B cell (primary cell): ENCODE data around the gene MYH15. TPM values are rescaled to one million over a fixed set of nuclear protein-coding genes. Genes with fewer than 3 reads are reported as not detected.
A peak's percentile ranks its signal among the peaks of the same experiment; 100 is the strongest.

Source experiments
- ATAC-seq: fragments of 200-7000 bp; cut with Tn5 transposase; one replicate; pipeline ENCODE4 v1.10.0; 2021; ENCODE audit warnings: low read depth, mild to moderate bottlenecking, moderate number of reproducible peaks, moderate library complexity
- CTCF ChIA-PET: fragments of 350-600 bp; sonication (Branson Sonifier 250); formaldehyde crosslinking; loops from one replicate; lab custom pipeline; 2021; ENCODE audit warnings: antibody characterized with exemption, inconsistent platforms; lab: Charles Lee
- POLR2A ChIA-PET: fragments of 350-600 bp; sonication (Branson Sonifier 250); formaldehyde crosslinking; loops from one replicate; lab custom pipeline; 2021; ENCODE audit warnings: antibody characterized with exemption; lab: Charles Lee
- DNase-seq: peaks from one replicate; pipeline ENCODE4 v3.0.0; 2013
- H2AFZ ChIP-seq: 2 replicates; pipeline ENCODE4 v1.6.1; 2012; ENCODE audit warnings: mild to moderate bottlenecking, low read depth, low read length; ENCODE audit not compliant: insufficient read depth, poor library complexity, severe bottlenecking
- H3K27ac ChIP-seq, 2 donors: 1 replicate in 1 of 2; 2 replicates in 1 of 2; pipeline ENCODE4 v1.5.1; 2012 to 2013; ENCODE audit warnings: low read length in 2 of 2, mild to moderate bottlenecking in 2 of 2, moderate library complexity in 1 of 2
- H3K27me3 ChIP-seq, 4 experiments: fragments of 200-600 bp in 1 of 4; sonication (generic) in 1 of 4; replicated peaks in 1 of 4; 1 replicate in 2 of 4; 2 replicates in 2 of 4; pipeline versions ENCODE4 v1.6.1 to v1.7.0; 2013 to 2016; ENCODE audit warnings: low read length in 3 of 4, mild to moderate bottlenecking in 2 of 4, mixed read lengths in 1 of 4, moderate library complexity in 1 of 4; ENCODE audit not compliant: insufficient read depth in 4 of 4, control insufficient read depth in 3 of 4; ENCODE audit errors: control extremely low read depth in 1 of 4
- H3K36me3 ChIP-seq, 2 experiments: replicated peaks in 1 of 2; 1 replicate in 1 of 2; 2 replicates in 1 of 2; pipeline versions ENCODE4 v1.6.1 to v1.7.1; 2013; ENCODE audit warnings: low read length in 1 of 2; ENCODE audit not compliant: insufficient read depth in 2 of 2, control insufficient read depth in 1 of 2; ENCODE audit errors: control extremely low read depth in 1 of 2, extremely low read depth in 1 of 2
- H3K4me1 ChIP-seq, 2 donors: fragments of 200-600 bp in 1 of 2; sonication (generic) in 1 of 2; 1 replicate in 1 of 2; 2 replicates in 1 of 2; pipeline versions ENCODE4 v1.5.1 to v1.6.1; 2013 to 2017; ENCODE audit warnings: low read length in 2 of 2; ENCODE audit not compliant: control insufficient read depth in 2 of 2, insufficient read depth in 2 of 2
- H3K4me2 ChIP-seq: replicated peaks from 2 replicates; pipeline ENCODE3; 2012; ENCODE audit warnings: mild to moderate bottlenecking, low read depth, low read length; ENCODE audit not compliant: poor library complexity, severe bottlenecking
- H3K4me3 ChIP-seq, 5 experiments: fragments of 200-600 bp in 1 of 5; sonication (generic) in 1 of 5; 1 replicate in 3 of 5; 2 replicates in 2 of 5; pipeline versions ENCODE4 v1.5.1 to v1.7.0; 2011 to 2016; ENCODE audit warnings: low read length in 4 of 5, mild to moderate bottlenecking in 4 of 5, low read depth in 2 of 5, control low read depth in 1 of 5, moderate library complexity in 1 of 5; ENCODE audit not compliant: insufficient read depth in 1 of 5; ENCODE audit errors: control extremely low read depth in 1 of 5, extremely low read depth in 1 of 5
- H3K79me2 ChIP-seq: fragments of 200-600 bp; sonication (generic); one replicate; pipeline ENCODE4 v1.6.0; 2016; ENCODE audit warnings: low read length; ENCODE audit not compliant: control insufficient read depth, insufficient read depth
- H3K9ac ChIP-seq: fragments of 200-600 bp; sonication (generic); 2 replicates; pipeline ENCODE4 v1.6.1; 2017; ENCODE audit warnings: mild to moderate bottlenecking, low read length, moderate library complexity
- H3K9me3 ChIP-seq, 3 donors: one replicate each; pipeline versions ENCODE4 v1.6.1 to v1.7.1; 2013; ENCODE audit warnings: low read length in 2 of 3; ENCODE audit not compliant: control insufficient read depth in 2 of 3, insufficient read depth in 1 of 3; ENCODE audit errors: control extremely low read depth in 1 of 3
- H4K20me1 ChIP-seq: 2 replicates; pipeline ENCODE4 v1.6.0; 2012; ENCODE audit warnings: mild to moderate bottlenecking, low read length; ENCODE audit not compliant: insufficient read depth, control insufficient read depth, poor library complexity, severe bottlenecking
- H3K27ac Mint-ChIP-seq: one replicate; pipeline ENCODE4 v1.8.0; 2021; ENCODE audit warnings: mixed read lengths
- H3K27me3 Mint-ChIP-seq: one replicate; pipeline ENCODE4 v1.8.0; 2021; ENCODE audit warnings: mixed read lengths
- H3K4me1 Mint-ChIP-seq: one replicate; pipeline ENCODE4 v1.8.0; 2021; ENCODE audit warnings: mixed read lengths
- H3K4me3 Mint-ChIP-seq: one replicate; pipeline ENCODE4 v1.8.0; 2021; ENCODE audit warnings: mixed read lengths
- H3K9me3 Mint-ChIP-seq: one replicate; pipeline ENCODE4 v1.8.0; 2022; ENCODE audit warnings: mixed read lengths; ENCODE audit not compliant: insufficient read depth
- CTCF ChIP-seq: fragments of 200-600 bp; IDR thresholded peaks from one replicate; pipeline ENCODE4 v1.8.0; 2022; ENCODE audit warnings: antibody characterized with exemption, mild to moderate bottlenecking
- EZH2 ChIP-seq: IDR thresholded peaks from 2 replicates; pipeline ENCODE4 v1.6.1; 2012; ENCODE audit warnings: borderline replicate concordance, low read depth, mild to moderate bottlenecking, moderate library complexity, low read length; ENCODE audit not compliant: insufficient read depth, poor library complexity, severe bottlenecking
- WGBS: methylation state at CpG from one replicate; pipeline ENCODE4 v1.1.5; 2013; ENCODE audit warnings: missing lambda C conversion rate; ENCODE audit not compliant: insufficient coverage; 5-methylcytosine and 5-hydroxymethylcytosine counted together
- intact Hi-C: fragments of 100-400 bp; cut with micrococcal nuclease; formaldehyde crosslinking; loops from one replicate; pipeline ENCODE4 v1.10.0; 2022
- polyA plus RNA-seq: library from polyadenylated mRNA; depleted of rRNA; stranded (reverse); fragments of >200 nt; gene quantifications from 2 replicates; pipeline ENCODE4 v1.2.3, GENCODE V29; 2012
- total RNA-seq, 2 donors: library from RNA; stranded (reverse); fragments of 120-200 nt in 1 of 2; gene quantifications; 1 replicate in 1 of 2; 2 replicates in 1 of 2; pipeline versions ENCODE4 v1.2.3 to v1.2.4, GENCODE V29; 2013 to 2022

MYH15 gene
- total and polyA plus RNA-seq, 2 donors (not counting 1 experiment from before 2014, with no cell fraction given): 0.06 TPM; not detected in 1

- no peak overlapping the region for H3K4me3 ChIP-seq
- no peak for DNase-seq
- TF ChIP-seq EZH2 (no peak), CTCF (no peak)
- no peaks in the 10 kb centered on the region for H3K27me3 ChIP-seq
- intact Hi-C loops: no loop called here
- Mint-ChIP-seq H3K4me3 (no peak overlapping the region), H3K27me3 (peaks cover 3% of the 10 kb centered on the region), H3K4me1 (peaks cover 2% of the 10 kb centered on the region), H3K9me3 (no peaks in the 10 kb centered on the region), H3K27ac (no peak overlapping the region)
- no peak overlapping the region for H3K27ac ChIP-seq
- H3K79me2 ChIP-seq: no peaks in the 10 kb centered on the region
- POLR2A ChIA-PET: no interaction called here
- H3K4me2 ChIP-seq: no peak overlapping the region
- peaks cover 0 to 3% of the 10 kb centered on the region in 2 donors for H3K4me1 ChIP-seq
- H2AFZ ChIP-seq: no peak overlapping the region
- H3K9me3 ChIP-seq: peaks cover 0 to 1% (median 0%) of the 10 kb centered on the region in 3 donors
- WGBS: no CpG with 5 or more reads among the region's 3 CpGs
- no peaks in the 10 kb centered on the region for H3K36me3 ChIP-seq
- no peak overlapping the region for H3K9ac ChIP-seq
- CTCF ChIA-PET: interaction anchor here (0.7 to 3.0 kb wide), 2 partner anchors 11 to 424 kb away, joined by 3 to 8 read pairs; no protein-coding TSS in a partner anchor
- no peaks in the 10 kb centered on the region for H4K20me1 ChIP-seq
- no peak for ATAC-seq
Measured at GRCh38 chr3:108352176-108352575, 158.2 kb downstream of the MYH15 start.

- H3K27ac ChIP-seq: peak overlapping the region in 1 of 2 donors; percentile 37
- H3K4me1 Mint-ChIP-seq: peaks cover 27% of the 10 kb centered on the region
- H3K27me3 ChIP-seq: no peaks in the 10 kb centered on the region
- ChIA-PET CTCF (interaction anchor here (1.0 to 1.1 kb wide), 2 partner anchors 24 to 81 kb away, joined by 3 read pairs; no protein-coding TSS in a partner anchor), POLR2A (interaction anchor here (0.7 kb wide), 1 partner anchor 132 kb away, joined by 3 read pairs; no protein-coding TSS in a partner anchor)
- no peak overlapping the region for H3K9ac ChIP-seq
- intact Hi-C loops: no loop called here
- TF ChIP-seq EZH2: no peak
- TF ChIP-seq CTCF: no peak
- H3K4me2 ChIP-seq: peak overlapping the region; percentile 46
- H3K4me3 ChIP-seq: no peak overlapping the region
- H2AFZ ChIP-seq: no peak overlapping the region
- no peaks in the 10 kb centered on the region for H3K27me3 Mint-ChIP-seq
- H3K9me3 ChIP-seq: no peaks in the 10 kb centered on the region
- H3K4me3 Mint-ChIP-seq: peak overlapping the region; percentile 71
- H3K9me3 Mint-ChIP-seq: no peaks in the 10 kb centered on the region
- ATAC-seq (no peak), DNase-seq (no peak)
- H3K36me3 ChIP-seq: no peaks in the 10 kb centered on the region
- H3K4me1 ChIP-seq: peaks cover 23 to 28% of the 10 kb centered on the region in 2 donors
- no peak overlapping the region for H3K27ac Mint-ChIP-seq
- no peaks in the 10 kb centered on the region for H4K20me1 ChIP-seq
- 81% methylated on average over 3 of the region's 5 CpGs for WGBS
- H3K79me2 ChIP-seq: no peaks in the 10 kb centered on the region
Measured at GRCh38 chr3:108346301-108347227, 163.8 kb downstream of the MYH15 start.
